Measurements from ENCODE around the gene SLC35F1.

The SLC35F1 gene

DNA sequence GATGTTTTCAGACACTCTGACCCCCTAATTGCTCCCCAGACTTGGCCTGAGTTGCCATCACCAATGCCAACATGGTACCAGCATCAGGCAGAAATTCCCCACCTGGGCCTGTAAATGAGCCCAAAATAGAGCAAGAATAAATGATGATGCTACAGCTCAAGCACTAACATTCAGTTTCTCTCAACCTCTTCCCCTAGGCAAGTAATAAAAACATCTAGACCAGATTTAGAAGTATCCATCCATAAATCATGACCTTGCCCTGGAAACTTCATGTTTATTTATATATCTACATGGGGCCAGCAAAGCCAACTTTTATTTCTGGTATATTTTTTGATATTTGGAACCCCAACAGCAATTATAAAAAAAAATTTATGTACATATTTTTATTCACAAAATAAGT, 419.6 kb downstream of the SLC35F1 start:
- no peaks in the 10 kb centered on the region for H3K27me3 ChIP-seq (ENCODE audit: insufficient read depth, insufficient read length)

DNA sequence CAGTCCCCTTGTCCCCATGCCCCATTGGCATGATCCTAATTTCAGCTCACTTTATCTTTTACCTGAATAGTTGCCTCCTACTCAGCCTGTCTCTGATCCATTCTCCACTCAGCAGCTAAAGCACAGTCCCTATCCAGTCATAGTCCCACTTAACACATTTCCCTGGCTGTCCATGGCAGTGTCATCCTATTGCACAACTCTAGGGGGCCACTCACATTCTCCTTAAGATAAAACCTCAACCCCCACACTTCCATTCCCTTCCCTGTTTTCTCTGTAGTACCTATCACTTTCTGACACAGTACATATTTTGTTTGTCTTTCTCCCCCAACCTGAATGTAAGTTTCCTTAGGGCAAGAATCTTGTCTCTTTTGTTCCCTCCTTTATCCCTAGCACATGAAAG, 420.2 kb downstream of the SLC35F1 start:
- Histone ChIP-seq H3K36me3 (ENCODE audit: insufficient read depth, insufficient read length, low read length) (no peaks in the 10 kb centered on the region), H3K27me3 (ENCODE audit: insufficient read depth, insufficient read length) (no peaks in the 10 kb centered on the region), H3K9ac (ENCODE audit: insufficient read length, low read depth) (no peak overlapping the region), H3K9me3 (ENCODE audit: insufficient read depth, low read length) (no peaks in the 10 kb centered on the region), H3K4me3 (ENCODE audit: insufficient read length, low read depth) (no peak overlapping the region), H3K4me1 (ENCODE audit: insufficient read depth, insufficient read length) (no peaks in the 10 kb centered on the region)
- no peak for DNase-seq (ENCODE audit: low read depth, low spot score)
- TF ChIP-seq SUZ12 (IDR thresholded peaks at IDR 0.05; ENCODE audit: extremely low read depth, insufficient read depth, insufficient read length), result no peak
- no peak for TF ChIP-seq ZNF274 (IDR thresholded peaks at IDR 0.05; ENCODE audit: low read depth, low read length)
- no peak for TF ChIP-seq YY1 (IDR thresholded peaks at IDR 0.05; ENCODE audit: insufficient read depth, insufficient read length)

More for the DNA sequence above, 419.6 kb downstream of the SLC35F1 start:
- H3K36me3 ChIP-seq (ENCODE audit: insufficient read depth, insufficient read length, low read length), result no peaks in the 10 kb centered on the region
- TF ChIP-seq ZNF274 (IDR thresholded peaks at IDR 0.05; ENCODE audit: low read depth, low read length), result no peak
- TF ChIP-seq SUZ12 (IDR thresholded peaks at IDR 0.05; ENCODE audit: extremely low read depth, insufficient read depth, insufficient read length), result no peak
- TF ChIP-seq YY1 (IDR thresholded peaks at IDR 0.05; ENCODE audit: insufficient read depth, insufficient read length), result no peak
- H3K9me3 ChIP-seq (ENCODE audit: insufficient read depth, low read length), result no peaks in the 10 kb centered on the region
- DNase-seq (ENCODE audit: low read depth, low spot score), result no peak
- no peak overlapping the region for H3K4me3 ChIP-seq (ENCODE audit: insufficient read length, low read depth)
- no peaks in the 10 kb centered on the region for H3K4me1 ChIP-seq (ENCODE audit: insufficient read depth, insufficient read length)
- no peak overlapping the region for H3K9ac ChIP-seq (ENCODE audit: insufficient read length, low read depth)

DNA sequence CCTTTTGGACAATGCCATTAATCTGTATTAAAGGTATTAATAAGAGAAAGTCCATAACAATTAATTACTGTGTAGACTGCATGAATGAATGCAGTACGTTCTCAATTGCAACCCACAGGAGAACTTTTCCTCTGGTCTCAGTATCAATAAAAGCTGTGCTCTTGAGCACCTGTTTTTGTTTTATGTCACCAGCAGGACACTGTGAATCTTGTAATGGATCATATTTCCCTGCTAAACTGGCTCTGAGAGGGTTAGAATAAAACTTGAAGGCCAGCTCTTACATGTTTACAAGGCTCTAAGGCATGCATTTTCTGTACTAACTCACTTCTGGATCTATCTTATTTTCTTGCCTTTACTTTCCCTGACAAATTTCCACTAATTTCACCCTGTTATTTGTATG, 426.7 kb downstream of the SLC35F1 start:
- Histone ChIP-seq H3K4me3 (ENCODE audit: insufficient read length, low read depth) (no peak overlapping the region), H3K9me3 (ENCODE audit: insufficient read depth, low read length) (no peaks in the 10 kb centered on the region), H3K27me3 (ENCODE audit: insufficient read depth, insufficient read length) (no peaks in the 10 kb centered on the region), H3K4me1 (ENCODE audit: insufficient read depth, insufficient read length) (no peaks in the 10 kb centered on the region), H3K9ac (ENCODE audit: insufficient read length, low read depth) (no peak overlapping the region), H3K36me3 (ENCODE audit: insufficient read depth, insufficient read length, low read length) (no peaks in the 10 kb centered on the region)
- TF ChIP-seq SUZ12 (IDR thresholded peaks at IDR 0.05; ENCODE audit: extremely low read depth, insufficient read depth, insufficient read length) (no peak), YY1 (IDR thresholded peaks at IDR 0.05; ENCODE audit: insufficient read depth, insufficient read length) (no peak), ZNF274 (IDR thresholded peaks at IDR 0.05; ENCODE audit: low read depth, low read length) (no peak)
- no peak for DNase-seq (ENCODE audit: low read depth, low spot score)

DNA sequence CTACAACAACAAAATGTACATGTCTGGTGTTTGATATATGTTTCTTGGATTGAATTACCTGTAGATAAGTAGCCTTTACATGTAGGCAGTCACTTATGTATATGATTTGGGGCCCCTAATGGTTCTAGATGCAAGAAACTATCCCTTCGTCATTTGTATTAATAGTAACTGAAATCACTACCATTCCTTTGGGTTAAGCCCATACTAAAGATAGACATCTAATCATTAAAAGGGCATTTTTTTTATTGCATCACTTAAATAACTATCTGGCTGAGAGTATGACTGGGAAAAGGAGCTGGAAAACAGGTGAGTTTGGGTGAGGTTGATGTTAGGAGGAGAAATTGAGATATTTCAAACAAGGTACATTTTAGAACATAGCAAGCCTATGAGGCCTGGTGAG, 427.6 kb downstream of the SLC35F1 start:
- H3K9ac ChIP-seq (ENCODE audit: insufficient read length, low read depth), result no peak overlapping the region
- no peaks in the 10 kb centered on the region for H3K9me3 ChIP-seq (ENCODE audit: insufficient read depth, low read length)
- H3K36me3 ChIP-seq (ENCODE audit: insufficient read depth, insufficient read length, low read length), result no peaks in the 10 kb centered on the region
- H3K4me3 ChIP-seq (ENCODE audit: insufficient read length, low read depth), result no peak overlapping the region
- no peaks in the 10 kb centered on the region for H3K4me1 ChIP-seq (ENCODE audit: insufficient read depth, insufficient read length)
- H3K27me3 ChIP-seq (ENCODE audit: insufficient read depth, insufficient read length), result no peaks in the 10 kb centered on the region
- DNase-seq (ENCODE audit: low read depth, low spot score), result no peak
- TF ChIP-seq YY1 (IDR thresholded peaks at IDR 0.05; ENCODE audit: insufficient read depth, insufficient read length), result no peak
- no peak for TF ChIP-seq SUZ12 (IDR thresholded peaks at IDR 0.05; ENCODE audit: extremely low read depth, insufficient read depth, insufficient read length)
- TF ChIP-seq ZNF274 (IDR thresholded peaks at IDR 0.05; ENCODE audit: low read depth, low read length), result no peak

DNA sequence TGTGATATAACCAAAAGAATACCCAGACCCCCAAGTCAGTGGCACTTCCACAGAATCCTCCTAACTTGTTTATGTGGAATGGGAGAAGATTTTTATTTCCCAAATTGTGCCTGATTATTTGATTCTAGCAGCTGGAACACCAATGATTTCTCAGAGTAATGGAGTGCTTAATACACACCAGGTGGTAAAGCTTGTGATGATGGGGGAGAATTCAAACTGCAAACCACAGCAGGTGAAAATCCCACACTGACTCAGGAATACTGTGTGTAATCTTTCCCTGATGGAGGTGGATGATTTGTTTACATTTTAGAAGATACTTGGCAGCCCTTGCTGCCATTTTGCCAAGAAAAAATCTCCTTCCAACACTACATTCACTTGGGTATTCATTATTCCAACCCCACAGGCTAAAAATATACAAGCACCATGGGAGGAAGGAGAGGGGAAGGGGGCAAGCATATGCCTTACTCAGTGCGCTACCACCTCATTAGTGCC, 428.3 kb downstream of the SLC35F1 start:
- Histone ChIP-seq H3K36me3 (ENCODE audit: insufficient read depth, insufficient read length, low read length) (no peaks in the 10 kb centered on the region), H3K9me3 (ENCODE audit: insufficient read depth, low read length) (no peaks in the 10 kb centered on the region), H3K27me3 (ENCODE audit: insufficient read depth, insufficient read length) (no peaks in the 10 kb centered on the region), H3K9ac (ENCODE audit: insufficient read length, low read depth) (no peak overlapping the region), H3K4me1 (ENCODE audit: insufficient read depth, insufficient read length) (no peaks in the 10 kb centered on the region), H3K4me3 (ENCODE audit: insufficient read length, low read depth) (no peak overlapping the region)
- TF ChIP-seq SUZ12 (IDR thresholded peaks at IDR 0.05; ENCODE audit: extremely low read depth, insufficient read depth, insufficient read length), result no peak
- no peak for TF ChIP-seq YY1 (IDR thresholded peaks at IDR 0.05; ENCODE audit: insufficient read depth, insufficient read length)
- no peak for TF ChIP-seq ZNF274 (IDR thresholded peaks at IDR 0.05; ENCODE audit: low read depth, low read length)
- DNase-seq (ENCODE audit: low read depth, low spot score), result no peak

DNA sequence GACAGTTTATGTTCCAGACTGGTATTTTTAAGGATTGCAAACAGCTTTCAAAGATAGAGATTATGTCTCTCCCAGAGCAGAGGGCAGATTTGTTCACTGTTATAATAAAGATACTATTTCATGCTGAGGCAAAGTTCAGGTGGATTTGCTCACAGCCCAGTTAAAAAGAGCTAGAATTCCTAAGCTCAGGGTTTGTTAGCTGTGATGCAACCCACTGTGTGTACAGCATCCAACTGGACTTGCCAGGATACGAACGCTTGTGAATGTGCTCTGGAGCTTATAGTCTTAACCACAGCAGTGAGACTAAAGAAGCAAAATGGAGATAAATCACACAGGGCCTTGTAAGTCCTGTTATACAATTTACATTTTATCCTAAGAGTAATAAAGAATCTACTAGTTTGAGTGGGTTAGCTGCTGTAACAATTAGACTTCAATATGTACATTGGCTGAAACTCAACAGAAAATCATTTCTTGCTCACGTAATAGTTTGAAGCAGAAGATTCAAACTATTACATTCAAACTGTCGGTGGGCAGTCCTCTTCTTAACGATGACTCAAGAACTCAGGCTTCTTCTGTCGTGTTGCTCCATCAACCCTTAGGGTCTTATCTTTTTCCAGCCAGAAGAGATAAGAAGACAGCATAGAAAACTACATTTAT, 437.1 kb downstream of the SLC35F1 start:
- H3K4me1 ChIP-seq (ENCODE audit: insufficient read depth, insufficient read length), result no peaks in the 10 kb centered on the region
- H3K4me3 ChIP-seq (ENCODE audit: insufficient read length, low read depth), result no peak overlapping the region
- no peak overlapping the region for H3K9ac ChIP-seq (ENCODE audit: insufficient read length, low read depth)
- TF ChIP-seq SUZ12 (IDR thresholded peaks at IDR 0.05; ENCODE audit: extremely low read depth, insufficient read depth, insufficient read length) (no peak), YY1 (IDR thresholded peaks at IDR 0.05; ENCODE audit: insufficient read depth, insufficient read length) (no peak), ZNF274 (IDR thresholded peaks at IDR 0.05; ENCODE audit: low read depth, low read length) (no peak)
- H3K9me3 ChIP-seq (ENCODE audit: insufficient read depth, low read length), result peaks cover 6% of the 10 kb centered on the region; the same call in 1 of the 2 replicates
- no peaks in the 10 kb centered on the region for H3K36me3 ChIP-seq (ENCODE audit: insufficient read depth, insufficient read length, low read length)
- no peaks in the 10 kb centered on the region for H3K27me3 ChIP-seq (ENCODE audit: insufficient read depth, insufficient read length)
- no peak for DNase-seq (ENCODE audit: low read depth, low spot score)

DNA sequence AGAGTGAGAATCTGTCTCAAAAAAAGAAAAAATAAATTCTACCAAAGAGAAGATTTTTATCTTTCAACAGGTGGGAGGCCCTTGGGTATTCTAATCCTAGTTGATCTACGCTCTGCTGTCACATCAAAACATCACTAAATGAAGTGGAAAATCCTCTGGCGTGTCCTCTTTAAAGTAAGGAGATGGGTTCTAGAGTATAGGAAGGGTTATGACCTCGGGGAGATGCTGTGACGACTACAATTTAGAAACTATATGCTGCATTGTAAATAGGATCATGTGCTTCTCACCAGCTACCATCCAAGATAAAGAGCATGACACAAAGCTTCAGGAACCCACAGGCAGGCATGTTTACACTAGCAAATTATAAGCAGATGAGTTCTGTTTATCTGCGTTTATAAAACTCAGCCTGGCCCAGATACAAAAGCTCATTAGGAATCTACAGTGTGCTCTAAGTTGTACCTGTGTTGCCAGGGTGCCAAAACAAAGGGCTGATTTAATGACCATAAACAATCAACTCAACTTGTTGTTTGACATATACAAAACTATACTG, 443.9 kb downstream of the SLC35F1 start:
- Histone ChIP-seq H3K4me1 (ENCODE audit: insufficient read depth, insufficient read length) (no peaks in the 10 kb centered on the region), H3K27me3 (ENCODE audit: insufficient read depth, insufficient read length) (no peaks in the 10 kb centered on the region), H3K4me3 (ENCODE audit: insufficient read length, low read depth) (no peak overlapping the region), H3K9ac (ENCODE audit: insufficient read length, low read depth) (no peak overlapping the region), H3K36me3 (ENCODE audit: insufficient read depth, insufficient read length, low read length) (no peaks in the 10 kb centered on the region), H3K9me3 (ENCODE audit: insufficient read depth, low read length) (no peaks in the 10 kb centered on the region; the same call in 1 of the 2 replicates)
- no peak for DNase-seq (ENCODE audit: low read depth, low spot score)
- TF ChIP-seq YY1 (IDR thresholded peaks at IDR 0.05; ENCODE audit: insufficient read depth, insufficient read length) (no peak), SUZ12 (IDR thresholded peaks at IDR 0.05; ENCODE audit: extremely low read depth, insufficient read depth, insufficient read length) (no peak), ZNF274 (IDR thresholded peaks at IDR 0.05; ENCODE audit: low read depth, low read length) (no peak)
